ENCODE results near the gene ST6GALNAC6.

DNA sequence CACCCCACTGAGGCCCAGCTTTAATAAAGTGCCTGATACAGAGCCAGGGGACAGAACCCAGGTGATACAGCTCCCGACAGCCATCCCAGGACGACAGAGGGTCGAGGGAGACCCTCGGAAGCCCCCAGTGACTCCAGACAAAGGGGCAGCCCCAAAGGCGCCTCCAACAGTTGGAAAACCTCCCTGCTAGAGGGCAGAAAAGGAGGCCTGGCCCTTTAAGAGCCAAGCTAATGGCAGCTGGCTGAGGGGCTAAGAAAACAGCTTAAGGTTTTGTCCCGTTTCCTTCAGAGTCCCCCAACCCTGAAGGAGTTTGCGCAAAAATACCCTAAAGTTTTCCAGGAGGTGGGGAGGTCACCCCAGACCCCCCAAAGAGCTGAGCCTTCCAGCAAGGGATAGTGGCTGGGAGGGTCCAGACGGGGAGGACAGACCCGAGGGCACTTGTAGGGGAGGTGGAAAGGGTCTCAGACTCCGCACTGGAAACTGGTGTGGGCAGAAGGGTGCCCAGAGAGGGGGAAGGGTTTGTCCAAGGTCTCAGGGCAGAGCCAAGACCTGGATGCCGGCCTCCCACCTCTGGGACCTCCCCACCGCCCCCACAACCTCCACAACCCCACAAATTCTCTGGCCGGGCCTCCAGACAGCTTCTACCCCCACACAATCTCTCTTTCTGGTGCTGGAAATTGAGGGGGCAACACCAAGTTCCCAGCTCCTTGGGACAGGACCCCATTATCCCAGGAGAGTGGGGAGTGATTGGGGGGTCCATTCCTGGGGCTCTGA is 13.7 kb downstream of the ST6GALNAC6 start:
- TF ChIP-seq, protein P1, sequence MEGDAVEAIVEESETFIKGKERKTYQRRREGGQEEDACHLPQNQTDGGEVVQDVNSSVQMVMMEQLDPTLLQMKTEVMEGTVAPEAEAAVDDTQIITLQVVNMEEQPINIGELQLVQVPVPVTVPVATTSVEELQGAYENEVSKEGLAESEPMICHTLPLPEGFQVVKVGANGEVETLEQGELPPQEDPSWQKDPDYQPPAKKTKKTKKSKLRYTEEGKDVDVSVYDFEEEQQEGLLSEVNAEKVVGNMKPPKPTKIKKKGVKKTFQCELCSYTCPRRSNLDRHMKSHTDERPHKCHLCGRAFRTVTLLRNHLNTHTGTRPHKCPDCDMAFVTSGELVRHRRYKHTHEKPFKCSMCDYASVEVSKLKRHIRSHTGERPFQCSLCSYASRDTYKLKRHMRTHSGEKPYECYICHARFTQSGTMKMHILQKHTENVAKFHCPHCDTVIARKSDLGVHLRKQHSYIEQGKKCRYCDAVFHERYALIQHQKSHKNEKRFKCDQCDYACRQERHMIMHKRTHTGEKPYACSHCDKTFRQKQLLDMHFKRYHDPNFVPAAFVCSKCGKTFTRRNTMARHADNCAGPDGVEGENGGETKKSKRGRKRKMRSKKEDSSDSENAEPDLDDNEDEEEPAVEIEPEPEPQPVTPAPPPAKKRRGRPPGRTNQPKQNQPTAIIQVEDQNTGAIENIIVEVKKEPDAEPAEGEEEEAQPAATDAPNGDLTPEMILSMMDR (conservative IDR thresholded peaks at IDR 0.05; ENCODE audit: low read depth, low read length), result no peak
- no peak for TF ChIP-seq CEBPB (IDR thresholded peaks at IDR 0.05; ENCODE audit: low read depth, low read length)
- no peak for TF ChIP-seq POLR2A (IDR thresholded peaks at IDR 0.05; ENCODE audit: low read depth, low read length)
- no peak for TF ChIP-seq CHD1 (IDR thresholded peaks at IDR 0.05; ENCODE audit: low read depth, low read length)
- no peak for TF ChIP-seq RAD21 (IDR thresholded peaks at IDR 0.05; ENCODE audit: low read length)
- TF ChIP-seq MXI1 (IDR thresholded peaks at IDR 0.05; ENCODE audit: borderline replicate concordance, low read depth, low read length), result no peak
- TF ChIP-seq RFX5 (IDR thresholded peaks at IDR 0.05; ENCODE audit: low read depth, low read length), result no peak
- TF ChIP-seq, protein P2, sequence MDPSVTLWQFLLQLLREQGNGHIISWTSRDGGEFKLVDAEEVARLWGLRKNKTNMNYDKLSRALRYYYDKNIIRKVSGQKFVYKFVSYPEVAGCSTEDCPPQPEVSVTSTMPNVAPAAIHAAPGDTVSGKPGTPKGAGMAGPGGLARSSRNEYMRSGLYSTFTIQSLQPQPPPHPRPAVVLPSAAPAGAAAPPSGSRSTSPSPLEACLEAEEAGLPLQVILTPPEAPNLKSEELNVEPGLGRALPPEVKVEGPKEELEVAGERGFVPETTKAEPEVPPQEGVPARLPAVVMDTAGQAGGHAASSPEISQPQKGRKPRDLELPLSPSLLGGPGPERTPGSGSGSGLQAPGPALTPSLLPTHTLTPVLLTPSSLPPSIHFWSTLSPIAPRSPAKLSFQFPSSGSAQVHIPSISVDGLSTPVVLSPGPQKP (IDR thresholded peaks at IDR 0.05; ENCODE audit: borderline replicate concordance, low read depth, low read length), result no peak
- TF ChIP-seq, protein P3, sequence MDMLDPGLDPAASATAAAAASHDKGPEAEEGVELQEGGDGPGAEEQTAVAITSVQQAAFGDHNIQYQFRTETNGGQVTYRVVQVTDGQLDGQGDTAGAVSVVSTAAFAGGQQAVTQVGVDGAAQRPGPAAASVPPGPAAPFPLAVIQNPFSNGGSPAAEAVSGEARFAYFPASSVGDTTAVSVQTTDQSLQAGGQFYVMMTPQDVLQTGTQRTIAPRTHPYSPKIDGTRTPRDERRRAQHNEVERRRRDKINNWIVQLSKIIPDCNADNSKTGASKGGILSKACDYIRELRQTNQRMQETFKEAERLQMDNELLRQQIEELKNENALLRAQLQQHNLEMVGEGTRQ (IDR thresholded peaks at IDR 0.05; ENCODE audit: low read depth, low read length), result no peak

Measured in IMR-90 (cell line).